Left lobe of liver (tissue), 2 donors: ENCODE data around the gene MLF2. TPM values are rescaled to one million over a fixed set of nuclear protein-coding genes. Genes with fewer than 3 reads are reported as not detected.

ENCODE experiments used
- ATAC-seq: fragments of 200-7000 bp; cut with Tn5 transposase; one replicate; pipeline ENCODE4 v1.9.1; 2020; ENCODE audit warnings: mild to moderate bottlenecking, moderate library complexity
- DNase-seq: peaks from one replicate; pipeline ENCODE4 v3.0.0-alpha.2; 2020; ENCODE audit warnings: low spot score
- total RNA-seq: library from RNA; stranded (reverse); gene quantifications from one replicate; pipeline ENCODE4 v1.2.1, GENCODE V29; 2021
- donor health status: DM: no; HTN: no; CAD: no; lungs with moderate emphysema.
- donor health status: DM: no; HTN: yes; CAD: no.

Gene MLF2
- total RNA-seq = 133 TPM

GRCh38 chr12:6752921-6753771 is at the start of gene MLF2:
MLF2 (minus strand) TSS chr12:6753141; CDS start chr12:6752334, 807 bp downstream.
- DNase-seq = peak; percentile 99
- ATAC-seq = peak; percentile 83

GRCh38 chr12:6799147-6799546 is 46.2 kb upstream of the MLF2 start:
- DNase-seq (no peak), ATAC-seq (no peak)

- DNase-seq (no peak), ATAC-seq (peak; percentile 37)
Observed at GRCh38 chr12:6796576-6796975, 43.6 kb upstream of the MLF2 start.

GRCh38 chr12:6795088-6795487 is 42.1 kb upstream of the MLF2 start:
- ATAC-seq = no peak

GRCh38 chr12:6792522-6793201 is 39.7 kb upstream of the MLF2 start:
- DNase-seq (no peak), ATAC-seq (peak; percentile 50)

More at GRCh38 chr12:6795088-6795487, 42.1 kb upstream of the MLF2 start:
- no peak for DNase-seq

- DNase-seq (no peak), ATAC-seq (no peak)
Observed at GRCh38 chr12:6791931-6792520, 39.1 kb upstream of the MLF2 start.

GRCh38 chr12:6790496-6791150 is 37.7 kb upstream of the MLF2 start:
- ATAC-seq (peak; percentile 21), DNase-seq (no peak)

- ATAC-seq (peak; percentile 78), DNase-seq (no peak)
Observed at GRCh38 chr12:6788972-6789924, 36.3 kb upstream of the MLF2 start, which contains the start of gene CD4. CD4 (plus strand) TSS chr12:6789528; CDS start chr12:6800139, 10,611 bp downstream.

GRCh38 chr12:6787309-6787708 is 34.4 kb upstream of the MLF2 start:
- no peak for ATAC-seq
- no peak for DNase-seq

- no peak for ATAC-seq
- no peak for DNase-seq
Observed at GRCh38 chr12:6786416-6787094, 33.6 kb upstream of the MLF2 start.

- DNase-seq = no peak
- no peak for ATAC-seq
Observed at GRCh38 chr12:6784761-6785160, 31.8 kb upstream of the MLF2 start.

- no peak for ATAC-seq
- no peak for DNase-seq
Observed at GRCh38 chr12:6784296-6784695, 31.4 kb upstream of the MLF2 start.

GRCh38 chr12:6783828-6784227 is 30.9 kb upstream of the MLF2 start:
- DNase-seq (no peak), ATAC-seq (no peak)

- no peak for ATAC-seq
Observed at GRCh38 chr12:6782850-6783566, 30.1 kb upstream of the MLF2 start.

GRCh38 chr12:6782119-6782518 is 29.2 kb upstream of the MLF2 start:
- no peak for ATAC-seq

More at GRCh38 chr12:6782850-6783566, 30.1 kb upstream of the MLF2 start:
- no peak for DNase-seq

GRCh38 chr12:6780573-6780972 is 27.6 kb upstream of the MLF2 start:
- ATAC-seq = no peak
- no peak for DNase-seq

More at GRCh38 chr12:6782119-6782518, 29.2 kb upstream of the MLF2 start:
- DNase-seq = no peak

- DNase-seq (peak; percentile 90), ATAC-seq (peak; percentile 66)
Observed at GRCh38 chr12:6779708-6780432, 26.9 kb upstream of the MLF2 start.
